SK-N-SH (cell line): ENCODE measurements around the gene NTNG2.

Source experiments
- EP300 ChIP-seq, 2 experiments: IDR thresholded peaks; 2 replicates each; pipeline versions ENCODE4 v1.4.0 to v1.6.1; 2012; ENCODE audit warnings: borderline replicate concordance in 1 of 2, low read depth in 1 of 2, low read length in 1 of 2
- FOXJ3 ChIP-seq: sonication (generic); formaldehyde crosslinking; IDR thresholded peaks from 2 replicates; pipeline ENCODE4 v1.5.1; 2020; ENCODE audit warnings: mild to moderate bottlenecking, missing genetic modification reagents
- MXI1 ChIP-seq: IDR thresholded peaks from 2 replicates; pipeline ENCODE4 v1.6.1; 2012; ENCODE audit warnings: mild to moderate bottlenecking, low read depth, low read length, improper control_type of control experiment
- NRF1 ChIP-seq: IDR thresholded peaks from 2 replicates; pipeline ENCODE4 v1.6.1; 2012; ENCODE audit warnings: low read depth, mild to moderate bottlenecking, low read length
- YY1 ChIP-seq: IDR thresholded peaks from 2 replicates; pipeline ENCODE4 v1.4.0; 2012; ENCODE audit warnings: low read depth, mild to moderate bottlenecking
- TF ChIP-seq, protein P1 (sequence below): IDR thresholded peaks from 2 replicates; pipeline ENCODE4 v1.4.0; 2012; ENCODE audit warnings: low read depth
- TF ChIP-seq, protein P2 (sequence below): fragments of 200-600 bp; sonication (generic); IDR thresholded peaks from 2 replicates; pipeline ENCODE4 v1.6.1; 2017; ENCODE audit warnings: antibody characterized with exemption, mild to moderate bottlenecking, moderate library complexity
- TF ChIP-seq, protein P3 (sequence below): fragments of 150-350 bp; IDR thresholded peaks from 2 replicates; pipeline ENCODE4 v1.6.1; 2017; ENCODE audit warnings: antibody characterized with exemption, low read length, low read depth, borderline replicate concordance
- TF ChIP-seq, protein P4 (sequence below): fragments of 150-350 bp; IDR thresholded peaks from 2 replicates; pipeline ENCODE4 v1.6.1; 2016; ENCODE audit warnings: mild to moderate bottlenecking, low read depth, low read length
- TF ChIP-seq, protein P5 (sequence below): IDR thresholded peaks from 2 replicates; pipeline ENCODE4 v1.4.0; 2012; ENCODE audit warnings: low read depth, borderline replicate concordance
- TF ChIP-seq, protein P6 (sequence below): IDR thresholded peaks from 2 replicates; pipeline ENCODE4 v1.4.0; 2012; ENCODE audit warnings: low read depth, borderline replicate concordance

DNA sequence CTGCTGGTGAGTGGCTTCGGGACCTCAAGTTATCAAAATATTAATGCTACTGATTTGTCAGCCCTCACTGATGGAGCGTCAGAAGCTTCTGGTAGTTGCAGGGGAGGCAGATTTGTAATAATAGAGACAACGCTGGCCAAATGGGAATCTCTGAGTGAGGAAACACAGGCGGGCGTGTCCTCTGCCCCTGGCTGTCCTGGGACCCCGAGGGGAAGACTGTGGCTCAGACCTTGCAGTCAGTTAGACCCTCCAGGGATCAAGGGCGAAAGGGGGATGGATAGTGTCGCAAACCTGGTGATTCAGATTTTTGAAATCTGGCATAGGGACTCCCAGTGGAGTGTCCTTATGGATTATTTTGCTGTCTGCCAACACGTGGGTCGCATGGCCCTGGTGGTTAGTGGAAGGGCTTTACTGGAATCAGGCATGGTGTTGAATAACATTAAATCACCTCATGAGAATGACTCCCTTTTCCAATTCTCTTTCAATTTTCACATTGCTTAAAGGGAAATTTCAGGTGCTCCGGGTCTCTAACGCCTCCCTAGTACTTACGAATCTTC is 35.1 kb upstream of the NTNG2 start:
- TF ChIP-seq NRF1 = no peak
- TF ChIP-seq, protein P1, sequence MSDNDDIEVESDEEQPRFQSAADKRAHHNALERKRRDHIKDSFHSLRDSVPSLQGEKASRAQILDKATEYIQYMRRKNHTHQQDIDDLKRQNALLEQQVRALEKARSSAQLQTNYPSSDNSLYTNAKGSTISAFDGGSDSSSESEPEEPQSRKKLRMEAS = no peak
- TF ChIP-seq, protein P2, sequence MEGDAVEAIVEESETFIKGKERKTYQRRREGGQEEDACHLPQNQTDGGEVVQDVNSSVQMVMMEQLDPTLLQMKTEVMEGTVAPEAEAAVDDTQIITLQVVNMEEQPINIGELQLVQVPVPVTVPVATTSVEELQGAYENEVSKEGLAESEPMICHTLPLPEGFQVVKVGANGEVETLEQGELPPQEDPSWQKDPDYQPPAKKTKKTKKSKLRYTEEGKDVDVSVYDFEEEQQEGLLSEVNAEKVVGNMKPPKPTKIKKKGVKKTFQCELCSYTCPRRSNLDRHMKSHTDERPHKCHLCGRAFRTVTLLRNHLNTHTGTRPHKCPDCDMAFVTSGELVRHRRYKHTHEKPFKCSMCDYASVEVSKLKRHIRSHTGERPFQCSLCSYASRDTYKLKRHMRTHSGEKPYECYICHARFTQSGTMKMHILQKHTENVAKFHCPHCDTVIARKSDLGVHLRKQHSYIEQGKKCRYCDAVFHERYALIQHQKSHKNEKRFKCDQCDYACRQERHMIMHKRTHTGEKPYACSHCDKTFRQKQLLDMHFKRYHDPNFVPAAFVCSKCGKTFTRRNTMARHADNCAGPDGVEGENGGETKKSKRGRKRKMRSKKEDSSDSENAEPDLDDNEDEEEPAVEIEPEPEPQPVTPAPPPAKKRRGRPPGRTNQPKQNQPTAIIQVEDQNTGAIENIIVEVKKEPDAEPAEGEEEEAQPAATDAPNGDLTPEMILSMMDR = no peak
- no peak for TF ChIP-seq EP300 (IDR thresholded peaks at IDR 0.05; ENCODE audit: borderline replicate concordance in 1 of 2, low read depth in 1 of 2, low read length in 1 of 2)
- no peak for TF ChIP-seq FOXJ3
- TF ChIP-seq, protein P3, sequence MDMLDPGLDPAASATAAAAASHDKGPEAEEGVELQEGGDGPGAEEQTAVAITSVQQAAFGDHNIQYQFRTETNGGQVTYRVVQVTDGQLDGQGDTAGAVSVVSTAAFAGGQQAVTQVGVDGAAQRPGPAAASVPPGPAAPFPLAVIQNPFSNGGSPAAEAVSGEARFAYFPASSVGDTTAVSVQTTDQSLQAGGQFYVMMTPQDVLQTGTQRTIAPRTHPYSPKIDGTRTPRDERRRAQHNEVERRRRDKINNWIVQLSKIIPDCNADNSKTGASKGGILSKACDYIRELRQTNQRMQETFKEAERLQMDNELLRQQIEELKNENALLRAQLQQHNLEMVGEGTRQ = no peak
- no peak for TF ChIP-seq MXI1
- TF ChIP-seq, protein P4, sequence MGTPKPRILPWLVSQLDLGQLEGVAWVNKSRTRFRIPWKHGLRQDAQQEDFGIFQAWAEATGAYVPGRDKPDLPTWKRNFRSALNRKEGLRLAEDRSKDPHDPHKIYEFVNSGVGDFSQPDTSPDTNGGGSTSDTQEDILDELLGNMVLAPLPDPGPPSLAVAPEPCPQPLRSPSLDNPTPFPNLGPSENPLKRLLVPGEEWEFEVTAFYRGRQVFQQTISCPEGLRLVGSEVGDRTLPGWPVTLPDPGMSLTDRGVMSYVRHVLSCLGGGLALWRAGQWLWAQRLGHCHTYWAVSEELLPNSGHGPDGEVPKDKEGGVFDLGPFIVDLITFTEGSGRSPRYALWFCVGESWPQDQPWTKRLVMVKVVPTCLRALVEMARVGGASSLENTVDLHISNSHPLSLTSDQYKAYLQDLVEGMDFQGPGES = no peak
- no peak for TF ChIP-seq YY1
- TF ChIP-seq, protein P5, sequence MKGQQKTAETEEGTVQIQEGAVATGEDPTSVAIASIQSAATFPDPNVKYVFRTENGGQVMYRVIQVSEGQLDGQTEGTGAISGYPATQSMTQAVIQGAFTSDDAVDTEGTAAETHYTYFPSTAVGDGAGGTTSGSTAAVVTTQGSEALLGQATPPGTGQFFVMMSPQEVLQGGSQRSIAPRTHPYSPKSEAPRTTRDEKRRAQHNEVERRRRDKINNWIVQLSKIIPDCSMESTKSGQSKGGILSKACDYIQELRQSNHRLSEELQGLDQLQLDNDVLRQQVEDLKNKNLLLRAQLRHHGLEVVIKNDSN = no peak
- TF ChIP-seq, protein P6, sequence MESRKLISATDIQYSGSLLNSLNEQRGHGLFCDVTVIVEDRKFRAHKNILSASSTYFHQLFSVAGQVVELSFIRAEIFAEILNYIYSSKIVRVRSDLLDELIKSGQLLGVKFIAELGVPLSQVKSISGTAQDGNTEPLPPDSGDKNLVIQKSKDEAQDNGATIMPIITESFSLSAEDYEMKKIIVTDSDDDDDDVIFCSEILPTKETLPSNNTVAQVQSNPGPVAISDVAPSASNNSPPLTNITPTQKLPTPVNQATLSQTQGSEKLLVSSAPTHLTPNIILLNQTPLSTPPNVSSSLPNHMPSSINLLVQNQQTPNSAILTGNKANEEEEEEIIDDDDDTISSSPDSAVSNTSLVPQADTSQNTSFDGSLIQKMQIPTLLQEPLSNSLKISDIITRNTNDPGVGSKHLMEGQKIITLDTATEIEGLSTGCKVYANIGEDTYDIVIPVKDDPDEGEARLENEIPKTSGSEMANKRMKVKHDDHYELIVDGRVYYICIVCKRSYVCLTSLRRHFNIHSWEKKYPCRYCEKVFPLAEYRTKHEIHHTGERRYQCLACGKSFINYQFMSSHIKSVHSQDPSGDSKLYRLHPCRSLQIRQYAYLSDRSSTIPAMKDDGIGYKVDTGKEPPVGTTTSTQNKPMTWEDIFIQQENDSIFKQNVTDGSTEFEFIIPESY = no peak
